Measurements from ENCODE around the gene TSHZ3.

Gene TSHZ3

GRCh38 chr19:31282346-31282745 is 66.9 kb downstream of the TSHZ3 start:
- no peak for DNase-seq

- DNase-seq = no peak
Measured at GRCh38 chr19:31280287-31281006, 68.8 kb downstream of the TSHZ3 start.

GRCh38 chr19:31279436-31279765 is 69.8 kb downstream of the TSHZ3 start:
- DNase-seq = no peak

GRCh38 chr19:31278555-31279435 is 70.4 kb downstream of the TSHZ3 start:
- DNase-seq = no peak

GRCh38 chr19:31277516-31277915 is 71.7 kb downstream of the TSHZ3 start:
- no peak for DNase-seq

GRCh38 chr19:31276831-31277230 is 72.4 kb downstream of the TSHZ3 start:
- DNase-seq = no peak

- DNase-seq = no peak
Measured at GRCh38 chr19:31275068-31275334, 74.2 kb downstream of the TSHZ3 start.

GRCh38 chr19:31274251-31275067 is 74.8 kb downstream of the TSHZ3 start:
- DNase-seq = no peak

- DNase-seq = no peak
Measured at GRCh38 chr19:31272583-31273106, 76.6 kb downstream of the TSHZ3 start.

GRCh38 chr19:31271306-31271911 is 77.8 kb downstream of the TSHZ3 start:
- no peak for DNase-seq

GRCh38 chr19:31270897-31271296 is 78.3 kb downstream of the TSHZ3 start:
- no peak for DNase-seq

- DNase-seq = no peak
Measured at GRCh38 chr19:31269425-31270127, 79.7 kb downstream of the TSHZ3 start.

GRCh38 chr19:31268751-31269383 is 80.4 kb downstream of the TSHZ3 start:
- DNase-seq = no peak

GRCh38 chr19:31266731-31267130 is 82.5 kb downstream of the TSHZ3 start:
- DNase-seq = no peak

GRCh38 chr19:31266196-31266595 is 83.0 kb downstream of the TSHZ3 start:
- DNase-seq = no peak

GRCh38 chr19:31264041-31264778 is 85.0 kb downstream of the TSHZ3 start:
- no peak for DNase-seq

GRCh38 chr19:31263328-31263727 is 85.9 kb downstream of the TSHZ3 start:
- no peak for DNase-seq

- no peak for DNase-seq
Measured at GRCh38 chr19:31262725-31263191, 86.5 kb downstream of the TSHZ3 start.

GRCh38 chr19:31261603-31262212 is 87.5 kb downstream of the TSHZ3 start:
- no peak for DNase-seq

GRCh38 chr19:31261019-31261602 is 88.1 kb downstream of the TSHZ3 start:
- no peak for DNase-seq
